Left ventricle myocardium superior (tissue), 1 donor: ENCODE measurements around the gene HMGB2. TPM values are rescaled to one million over a fixed set of nuclear protein-coding genes. Genes with fewer than 3 reads are reported as not detected.

Experiments
- ATAC-seq: fragments of 200-7000 bp; cut with Tn5 transposase; one replicate; pipeline ENCODE4 v1.9.1; 2020; ENCODE audit warnings: mild to moderate bottlenecking, moderate library complexity
- DNase-seq: peaks from one replicate; pipeline ENCODE4 v3.0.0-alpha.2; 2020
- intact Hi-C: fragments of 100-400 bp; cut with micrococcal nuclease; formaldehyde crosslinking; loops from one replicate; pipeline ENCODE4 v1.11.0; 2022
- total RNA-seq: library from RNA; stranded (reverse); fragmentation: NEBNext Ultra II Directional; extraction: Animal tissue kit (Norgen Biotek cat#: 25700); gene quantifications from one replicate; pipeline ENCODE4 v1.2.1, GENCODE V29; 2021
- donor health status: DM: no; HTN: yes; CAD: no; lungs with severe emphysema.

Gene HMGB2
- total RNA-seq, 1 donor from 2014 or later, result 38.8 TPM

DNA sequence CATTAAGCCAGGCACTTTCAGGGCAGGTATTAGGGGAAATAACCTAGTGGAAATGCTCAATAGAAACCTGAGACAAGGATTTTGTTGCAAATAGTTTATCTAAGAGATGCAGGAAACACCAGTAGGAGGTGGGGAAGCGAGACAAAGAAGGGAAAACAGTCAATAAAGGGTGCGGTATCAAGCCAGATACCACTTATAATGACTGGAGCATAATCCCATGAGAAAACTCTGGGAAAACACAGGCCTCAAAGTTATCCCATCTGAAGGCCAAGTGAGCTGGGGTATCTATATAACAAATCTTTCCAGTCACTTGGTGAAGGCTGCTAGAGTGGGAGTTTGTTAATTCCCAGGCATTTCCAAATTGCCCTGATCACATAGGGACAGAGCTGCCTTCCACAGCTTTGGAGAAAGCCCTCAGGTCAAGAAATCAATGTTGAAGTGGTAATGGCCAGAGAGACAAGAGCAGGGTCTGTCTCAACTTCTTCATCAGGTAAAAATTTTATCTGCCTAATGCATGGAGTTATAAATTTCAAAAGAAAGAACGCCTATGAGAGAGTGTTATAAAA, 9.8 kb upstream of the HMGB2 start:
- ATAC-seq (no peak), DNase-seq (no peak)
- intact Hi-C loops, result no loop called here

DNA sequence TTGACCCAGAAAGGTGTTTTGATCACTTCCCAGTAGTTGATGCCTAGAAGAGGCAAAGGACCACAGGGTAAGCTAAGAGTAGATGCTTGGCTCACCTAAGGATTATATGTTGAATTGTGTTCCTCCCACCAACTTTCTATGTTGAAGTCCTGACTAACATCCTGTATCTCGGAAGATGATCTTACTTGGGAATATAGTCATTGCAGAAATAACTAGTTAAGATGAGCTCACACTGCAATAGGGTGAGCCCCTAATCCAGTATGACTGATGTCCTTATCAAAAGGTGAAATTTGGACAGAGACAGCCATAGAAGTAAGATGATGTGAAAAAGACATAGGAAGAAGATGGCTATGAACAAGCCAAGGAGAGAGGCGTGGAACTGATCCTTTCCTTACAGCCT, 3.3 kb upstream of the HMGB2 start:
- intact Hi-C loops, result no loop called here
- DNase-seq, result no peak
- no peak for ATAC-seq

DNA sequence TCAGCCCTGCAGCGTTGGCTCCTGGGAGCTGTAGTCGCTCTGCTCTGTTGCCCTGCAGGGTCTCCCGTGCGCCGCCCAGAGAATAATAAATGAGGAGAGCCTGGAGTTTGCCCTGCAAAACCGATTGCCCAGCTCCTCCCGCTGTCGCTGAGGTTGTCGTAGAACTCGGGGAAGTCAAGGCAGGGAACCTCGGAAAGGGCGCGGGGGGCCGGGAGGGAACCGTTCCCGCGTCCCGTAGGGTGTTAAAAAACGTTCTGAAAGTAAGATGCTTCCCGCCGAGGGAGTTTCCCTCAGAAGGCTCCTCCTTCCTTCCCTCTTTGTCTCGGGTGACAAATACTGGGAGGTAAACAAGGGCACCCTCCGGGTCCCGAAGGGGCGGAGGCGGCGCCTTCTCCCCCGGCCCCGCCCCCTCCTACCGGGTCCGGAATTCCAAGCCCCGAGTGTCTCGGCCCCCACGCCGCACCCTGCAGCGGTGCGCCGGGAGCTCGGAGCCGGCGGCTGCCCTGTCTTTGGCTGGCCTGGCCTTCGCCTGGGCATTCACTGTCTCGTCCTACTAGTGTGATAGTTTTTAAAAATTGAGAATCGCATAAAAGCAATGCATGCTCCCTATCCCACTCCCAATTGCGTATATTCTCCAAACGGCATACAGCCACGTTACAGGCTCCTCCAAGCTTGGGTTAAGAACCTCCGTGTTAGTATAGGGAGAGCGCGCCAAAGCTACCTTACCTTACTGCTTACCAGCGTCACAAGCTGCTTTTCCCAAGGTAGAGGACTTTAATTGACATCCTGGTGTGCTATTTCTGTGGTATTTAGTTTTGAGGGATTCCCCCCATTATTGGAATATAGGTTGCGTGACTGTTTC, 964 bp upstream of the HMGB2 start:
- peak; percentile 80 for DNase-seq
- peak; percentile 66 for ATAC-seq
- intact Hi-C loops, result loop anchor here (1.0 kb wide), 1 partner anchor 35 kb away; the partner anchor contains the start of gene SAP30

DNA sequence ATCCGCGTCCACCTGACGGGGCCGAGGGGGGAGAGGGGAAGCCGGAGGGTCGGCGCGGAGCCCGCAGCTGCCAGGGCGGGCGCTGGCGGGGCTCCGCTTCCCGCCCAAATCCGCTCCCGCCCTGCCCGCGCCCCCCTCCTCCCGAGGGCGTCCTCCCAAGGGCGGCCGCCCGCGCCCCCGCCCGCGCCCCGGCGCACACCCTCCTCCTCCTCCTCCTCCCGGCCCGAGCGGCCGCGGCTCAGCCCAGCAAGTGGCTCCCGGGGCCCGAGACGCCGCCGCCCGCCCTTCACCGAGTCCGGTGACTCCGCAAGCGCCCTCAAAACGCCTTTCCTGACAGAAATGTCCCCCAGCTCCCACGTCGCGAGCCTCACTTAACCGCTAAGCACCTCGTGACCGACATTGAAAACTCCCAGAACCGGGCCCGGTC, 487 bp downstream of the HMGB2 start:
- peak; percentile 79 for ATAC-seq
- peak; percentile 83 for DNase-seq

DNA sequence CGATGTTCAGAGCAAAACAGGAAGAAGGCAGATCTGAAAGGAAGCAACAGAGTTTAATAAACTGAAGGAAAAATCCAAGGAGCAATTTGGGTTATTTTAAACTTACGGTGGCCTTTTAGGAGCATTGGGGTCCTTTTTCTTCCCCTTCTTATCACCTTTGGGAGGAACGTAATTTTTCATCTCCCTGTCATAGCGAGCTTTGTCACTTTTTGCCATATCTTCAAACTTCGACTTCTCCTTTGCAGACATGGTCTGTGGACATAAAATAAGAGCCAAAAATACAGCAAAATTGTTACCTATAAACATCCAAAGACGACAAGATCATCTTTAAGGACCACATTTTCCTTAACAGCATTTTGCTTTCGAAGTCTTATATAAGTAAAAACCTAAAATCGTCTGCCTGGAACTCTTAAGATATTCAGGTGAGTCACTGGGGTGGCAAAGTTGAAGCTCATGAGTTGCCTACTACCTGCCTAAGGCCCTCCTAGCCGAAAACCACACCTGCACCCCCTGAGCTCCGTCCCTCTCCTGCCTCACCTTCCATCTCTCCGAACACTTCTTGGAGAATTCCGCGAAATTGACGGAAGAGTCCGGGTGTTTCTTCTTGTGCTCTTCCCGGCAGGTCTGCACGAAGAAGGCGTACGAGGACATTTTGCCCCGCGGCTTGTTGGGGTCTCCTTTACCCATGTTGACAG, 1.0 kb downstream of the HMGB2 start:
- no peak for DNase-seq
- no peak for ATAC-seq
- intact Hi-C loops, result no loop called here

More for the DNA sequence above, 487 bp downstream of the HMGB2 start:
- intact Hi-C loops, result loop anchor here (1.0 kb wide), 1 partner anchor 37 kb away; the partner anchor contains the start of gene SAP30

DNA sequence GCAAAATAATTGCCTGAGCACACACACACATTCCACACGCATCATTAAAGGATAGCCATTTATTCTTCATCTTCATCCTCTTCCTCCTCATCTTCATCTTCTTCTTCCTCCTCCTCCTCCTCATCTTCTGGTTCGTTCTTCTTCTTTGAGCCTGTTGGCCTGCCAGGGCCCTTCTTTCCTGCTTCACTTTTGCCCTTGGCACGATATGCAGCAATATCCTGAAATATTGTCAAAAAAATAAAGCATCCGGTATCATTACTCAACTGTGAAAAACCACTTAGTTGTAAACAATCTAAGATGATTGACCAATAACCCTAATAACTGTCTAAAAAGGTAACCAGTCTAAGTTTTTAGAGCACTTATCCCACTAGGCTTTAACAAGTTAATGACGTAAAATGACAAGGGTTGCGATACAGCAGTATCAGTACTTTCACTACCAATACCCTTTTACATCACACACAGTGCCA, 2.1 kb downstream of the HMGB2 start:
- DNase-seq, result no peak
- intact Hi-C loops, result no loop called here
- ATAC-seq, result no peak

DNA sequence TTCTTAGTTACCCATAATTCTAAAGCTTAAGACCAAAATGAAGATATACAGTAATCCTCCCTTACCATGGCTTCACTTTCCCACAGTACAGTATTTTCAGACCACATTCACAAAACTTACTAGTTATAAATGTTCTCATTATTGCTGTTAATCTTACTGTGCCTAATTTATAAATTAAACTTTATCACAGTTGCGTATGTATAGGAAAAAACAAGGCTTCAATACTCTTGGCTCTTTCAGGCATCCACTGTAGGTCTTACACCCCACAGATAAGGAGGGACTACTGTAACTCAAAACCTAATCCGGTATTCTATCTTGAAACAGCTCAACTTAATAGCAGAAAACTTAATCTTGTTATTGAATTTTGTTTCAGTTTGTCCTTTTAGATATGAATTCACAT, 3.6 kb downstream of the HMGB2 start:
- no peak for ATAC-seq
- intact Hi-C loops, result no loop called here
- DNase-seq, result no peak

DNA sequence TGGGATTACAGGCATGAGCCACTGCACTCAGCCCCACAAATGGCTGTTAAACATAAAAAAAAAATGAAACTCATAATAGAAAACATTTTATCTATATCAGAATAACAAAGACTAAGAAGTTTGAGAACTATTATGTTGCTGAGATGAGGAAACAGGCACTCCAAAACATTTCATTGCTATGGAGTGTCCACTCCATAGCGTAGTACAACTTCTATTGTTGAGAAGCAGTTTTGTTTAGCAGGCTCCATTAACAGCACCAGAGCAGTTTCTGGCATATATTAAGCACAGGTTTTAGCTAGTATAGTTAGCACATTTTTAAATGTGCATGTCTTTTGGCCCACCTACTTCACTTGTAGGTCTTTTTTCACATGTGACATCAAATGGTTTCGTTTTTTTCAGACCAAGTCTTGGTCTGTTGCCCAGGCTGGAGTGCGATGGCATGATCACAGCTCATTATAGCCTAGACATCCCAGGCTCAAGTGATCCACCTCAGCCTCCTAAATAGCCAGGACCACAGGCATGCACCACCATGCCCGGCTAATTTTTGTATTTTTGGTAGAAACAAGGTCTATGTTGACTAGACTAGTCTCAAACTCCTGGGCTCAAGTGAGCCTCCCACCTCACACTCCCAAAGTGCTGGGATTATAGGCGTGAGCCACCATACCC, 5.8 kb downstream of the HMGB2 start:
- intact Hi-C loops, result no loop called here
- DNase-seq (no peak), ATAC-seq (peak; percentile 66)

DNA sequence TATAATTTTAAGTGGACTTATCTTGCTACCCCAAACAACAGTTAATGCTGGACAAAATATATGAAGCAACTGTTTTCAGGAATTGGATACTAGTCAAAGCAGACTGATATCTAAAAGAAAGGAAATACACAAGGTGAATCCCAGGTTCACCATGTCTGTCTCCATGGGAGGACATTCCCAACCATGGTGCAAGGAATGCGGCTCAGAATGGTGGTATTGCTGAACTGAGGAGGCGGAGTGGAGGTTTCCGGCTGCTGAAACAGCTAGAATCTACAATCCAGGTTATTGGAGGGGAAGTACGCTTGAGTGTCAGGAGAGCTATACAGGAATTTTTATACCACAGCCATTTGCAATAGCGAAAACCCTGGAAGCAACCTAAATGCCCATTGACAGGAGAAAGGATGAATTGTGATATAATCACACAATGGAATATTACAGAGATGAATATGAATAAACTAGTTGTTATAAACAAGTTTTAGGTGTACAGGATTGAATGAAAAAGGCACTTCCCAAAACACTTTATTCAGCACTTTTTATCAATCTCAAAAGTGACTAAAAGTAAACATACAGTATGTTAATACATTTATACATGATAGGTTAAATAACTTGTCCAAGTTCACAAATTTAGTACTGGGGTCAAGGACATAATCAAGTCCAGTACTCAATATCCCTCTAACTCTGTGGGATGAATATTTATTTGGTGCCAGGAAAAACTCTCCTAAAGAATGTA, 9.0 kb downstream of the HMGB2 start:
- no peak for ATAC-seq
- intact Hi-C loops, result no loop called here
- no peak for DNase-seq

DNA sequence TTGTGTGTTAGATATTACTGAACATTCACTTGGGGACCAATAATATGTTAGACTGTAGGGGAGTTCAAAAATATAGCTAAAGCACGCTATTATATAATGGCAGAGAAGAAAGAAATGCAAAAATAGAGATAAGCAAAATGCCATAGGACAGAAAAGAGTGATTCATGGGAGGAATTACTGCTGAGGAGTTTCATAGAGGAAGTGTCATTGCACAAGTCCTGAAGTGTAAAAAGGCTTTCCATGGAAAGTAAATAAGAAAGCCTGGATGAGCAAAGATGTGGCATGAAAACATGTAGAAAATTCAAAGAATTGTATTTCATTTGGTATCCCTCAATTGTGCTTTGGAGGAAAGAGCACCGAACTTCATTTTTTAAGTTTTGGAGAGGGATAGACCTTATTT, 14.5 kb downstream of the HMGB2 start:
- intact Hi-C loops, result loop anchor here (2.0 to 10.0 kb wide), 2 partner anchors 97 to 175 kb away; no protein-coding TSS in a partner anchor
- DNase-seq (no peak), ATAC-seq (no peak)

DNA sequence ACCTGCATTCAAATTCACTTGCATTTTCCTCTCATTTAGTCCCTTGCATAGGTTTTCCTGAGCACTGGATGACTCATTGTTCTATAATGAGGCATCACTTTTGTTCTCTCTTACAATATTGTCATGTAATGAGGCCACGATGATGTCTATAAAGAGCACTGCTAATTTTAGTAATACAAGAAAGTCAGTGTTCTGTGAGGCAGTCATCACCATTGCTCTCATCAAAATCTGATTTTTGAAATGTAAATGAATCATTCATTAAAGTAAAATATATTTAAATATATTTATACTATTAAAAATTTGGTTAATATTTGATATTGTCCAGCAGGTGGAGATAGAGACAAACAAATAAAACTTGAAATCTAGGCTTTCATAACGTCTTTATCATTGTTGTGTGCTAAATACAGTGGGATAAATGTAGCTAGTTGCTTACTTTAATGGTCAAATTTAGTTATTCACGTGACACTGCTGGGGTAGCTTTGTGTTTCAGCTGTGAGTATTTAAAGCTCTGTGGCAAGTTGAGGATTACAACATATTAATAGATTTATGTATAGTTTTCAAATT, 15.4 kb downstream of the HMGB2 start:
- no peak for DNase-seq
- intact Hi-C loops, result loop anchor here (2.0 to 10.0 kb wide), 2 partner anchors 98 to 176 kb away; no protein-coding TSS in a partner anchor
- peak; percentile 74 for ATAC-seq

DNA sequence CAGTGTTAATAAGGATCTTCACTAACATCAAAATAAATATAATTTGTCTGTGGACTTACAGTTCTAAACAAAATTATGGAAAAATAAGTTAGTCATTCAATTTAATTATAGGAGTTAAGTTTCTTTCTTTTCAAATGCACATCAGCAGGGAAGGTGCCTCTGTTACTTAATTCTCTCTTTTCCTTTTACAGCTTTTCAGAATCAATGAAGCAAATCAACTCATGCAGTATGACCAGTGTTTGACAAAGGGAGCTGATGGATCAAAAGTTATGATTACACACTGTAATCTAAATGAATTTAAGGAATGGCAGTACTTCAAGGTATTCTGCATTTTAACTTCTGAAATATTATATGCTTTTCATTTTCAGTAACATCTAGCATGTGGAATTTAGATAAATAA, 15.9 kb downstream of the HMGB2 start:
- intact Hi-C loops, result loop anchor here (2.0 to 10.0 kb wide), 2 partner anchors 99 to 177 kb away; no protein-coding TSS in a partner anchor
- DNase-seq (no peak), ATAC-seq (no peak)

DNA sequence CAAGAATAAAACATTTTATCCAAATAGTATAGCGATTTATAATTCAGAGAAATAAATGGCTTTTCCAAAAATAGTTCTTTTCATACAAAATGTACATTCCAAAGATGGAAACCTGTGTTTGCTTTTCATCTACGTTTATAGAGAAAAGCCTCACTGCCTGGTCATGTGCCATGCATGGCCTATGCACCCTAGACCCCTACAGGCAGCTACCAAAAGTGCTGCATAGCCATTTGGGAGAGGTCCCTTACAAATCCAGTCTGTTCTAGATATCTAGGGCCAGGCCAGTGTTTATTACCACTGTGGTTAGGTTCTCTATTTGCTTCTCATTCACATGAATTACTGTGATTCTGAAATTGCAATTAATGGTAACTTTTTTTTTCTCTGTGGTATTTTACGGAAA, 17.2 kb downstream of the HMGB2 start:
- DNase-seq (no peak), ATAC-seq (no peak)
- intact Hi-C loops, result loop anchor here (10.0 kb wide), 1 partner anchor 178 kb away; no protein-coding TSS in a partner anchor

DNA sequence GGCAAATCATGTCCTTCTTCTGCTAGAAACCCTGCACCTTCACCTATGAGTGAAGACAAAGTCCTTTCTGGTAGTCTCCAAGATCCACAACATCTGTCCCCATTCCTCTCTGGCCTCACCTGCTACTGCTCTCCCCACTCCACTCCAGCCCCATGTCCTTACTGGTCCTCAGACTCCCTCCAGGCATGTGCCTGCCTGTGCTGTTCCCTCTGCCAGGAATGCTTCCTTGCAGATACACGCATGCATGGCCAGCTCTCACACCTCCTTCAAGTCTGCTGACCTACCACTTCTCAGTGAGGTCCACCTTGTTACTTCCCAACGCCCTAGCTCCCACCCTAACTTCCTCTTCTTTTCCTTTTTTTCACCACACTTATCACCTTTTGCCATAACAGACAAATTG, 18.1 kb downstream of the HMGB2 start:
- intact Hi-C loops, result loop anchor here (10.0 kb wide), 1 partner anchor 179 kb away; no protein-coding TSS in a partner anchor
- no peak for ATAC-seq
- DNase-seq, result no peak

DNA sequence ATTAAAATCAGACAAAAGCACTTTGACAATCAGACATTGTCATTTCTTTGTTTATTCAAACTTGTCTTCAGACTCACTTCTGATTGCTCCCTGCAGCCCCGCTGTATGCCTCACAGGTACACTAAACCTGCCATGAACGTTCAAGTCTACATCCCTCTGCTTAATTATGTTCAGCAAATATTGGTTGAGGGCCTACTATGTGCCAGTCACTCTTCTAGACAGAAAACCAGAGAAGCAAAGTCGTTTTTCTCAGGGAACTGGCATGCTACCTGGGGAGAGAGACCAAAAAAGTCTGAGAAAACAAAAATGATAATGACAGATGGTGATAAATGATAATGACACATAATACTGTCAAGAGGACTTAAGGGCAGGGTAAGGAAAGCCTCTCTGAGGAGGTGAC, 19.4 kb downstream of the HMGB2 start:
- intact Hi-C loops, result loop anchor here (10.0 kb wide), 1 partner anchor 180 kb away; no protein-coding TSS in a partner anchor
- ATAC-seq (no peak), DNase-seq (no peak)

DNA sequence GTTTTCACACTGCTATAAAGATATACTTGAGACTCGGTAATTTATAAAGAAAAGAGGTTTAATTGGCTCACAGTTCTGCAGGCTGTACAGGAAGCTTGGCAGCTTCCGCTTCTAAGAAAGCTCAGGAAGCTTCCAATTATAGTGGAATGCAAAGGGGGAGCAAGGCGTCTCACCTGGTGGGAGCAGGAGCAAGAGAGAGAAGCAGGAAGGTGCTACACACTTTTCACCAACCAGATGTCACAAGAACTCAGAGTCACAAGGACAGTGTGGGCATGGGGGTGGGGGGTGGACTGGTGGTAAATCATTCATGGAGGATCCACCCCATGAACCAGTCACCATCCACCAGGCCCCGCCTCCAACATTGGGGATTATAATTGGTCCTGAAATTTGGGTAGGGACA, 22.8 kb downstream of the HMGB2 start:
- ATAC-seq, result no peak
- no peak for DNase-seq
- intact Hi-C loops, result loop anchor here (10.0 kb wide), 1 partner anchor 183 kb away; no protein-coding TSS in a partner anchor

DNA sequence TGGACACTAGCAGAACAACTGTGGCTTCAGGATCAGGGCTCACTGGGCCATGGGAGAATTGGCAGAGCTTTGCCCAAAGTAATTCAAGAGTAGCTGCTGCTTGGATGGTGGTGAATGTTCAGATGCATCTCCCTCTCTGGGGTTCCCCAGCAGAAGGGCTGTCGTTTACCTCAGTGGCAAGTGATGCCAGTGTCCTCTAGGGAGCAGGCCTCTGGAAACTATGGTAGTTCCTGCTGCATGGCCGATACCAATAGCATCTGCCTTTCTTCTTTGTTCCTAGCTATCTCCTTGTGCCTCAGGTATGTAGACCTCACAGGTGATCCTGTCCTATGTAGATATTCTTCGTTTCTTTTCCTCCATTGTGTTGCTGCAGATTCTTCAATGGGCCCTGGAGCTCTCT, 26.4 kb downstream of the HMGB2 start:
- DNase-seq, result no peak
- ATAC-seq, result no peak
- intact Hi-C loops, result no loop called here
